Hematopoietic multipotent progenitor cell treated with erythropoietin and hydrocortisone succinate and interleukin-3 and kit ligand, for 4 days (in vitro differentiated cells): ENCODE results near the gene YPEL2.

Experiments
- DNase-seq: peaks from one replicate; pipeline ENCODE4 v3.0.0-alpha.2; 2015

Gene YPEL2

GRCh38 chr17:59330053-59330942, 1.2 kb upstream of the YPEL2 start:
- DNase-seq, result no peak

GRCh38 chr17:59331929-59332748, 684 bp downstream of the YPEL2 start:
- peak; percentile 53 for DNase-seq

- peak; percentile 40 for DNase-seq
Measured at GRCh38 chr17:59332749-59333377, 1.4 kb downstream of the YPEL2 start.

- no peak for DNase-seq
Measured at GRCh38 chr17:59333836-59334235, 2.4 kb downstream of the YPEL2 start.

- DNase-seq, result no peak
Measured at GRCh38 chr17:59335685-59336084, 4.2 kb downstream of the YPEL2 start.

- DNase-seq, result no peak
Measured at GRCh38 chr17:59337741-59338299, 6.4 kb downstream of the YPEL2 start.

- DNase-seq, result no peak
Measured at GRCh38 chr17:59338498-59338897, 7.0 kb downstream of the YPEL2 start.

GRCh38 chr17:59341922-59342321, 10.5 kb downstream of the YPEL2 start:
- DNase-seq, result no peak

GRCh38 chr17:59342681-59343131, 11.3 kb downstream of the YPEL2 start:
- DNase-seq, result no peak

GRCh38 chr17:59345476-59345875, 14.0 kb downstream of the YPEL2 start:
- DNase-seq, result no peak

- no peak for DNase-seq
Measured at GRCh38 chr17:59346341-59346740, 14.9 kb downstream of the YPEL2 start.

- no peak for DNase-seq
Measured at GRCh38 chr17:59346876-59347407, 15.5 kb downstream of the YPEL2 start.

- peak; percentile 41 for DNase-seq
Measured at GRCh38 chr17:59347975-59348391, 16.5 kb downstream of the YPEL2 start.

GRCh38 chr17:59349178-59349577, 17.7 kb downstream of the YPEL2 start:
- DNase-seq, result no peak

GRCh38 chr17:59353106-59353854, 21.8 kb downstream of the YPEL2 start:
- DNase-seq, result no peak

GRCh38 chr17:59353936-59354755, 22.7 kb downstream of the YPEL2 start:
- no peak for DNase-seq

- DNase-seq, result no peak
Measured at GRCh38 chr17:59355030-59355701, 23.7 kb downstream of the YPEL2 start.

- no peak for DNase-seq
Measured at GRCh38 chr17:59355702-59356325, 24.4 kb downstream of the YPEL2 start.

GRCh38 chr17:59356543-59357218, 25.2 kb downstream of the YPEL2 start:
- DNase-seq, result no peak
